ENCODE data around the gene FAM83D. TPM values are rescaled to one million over a fixed set of nuclear protein-coding genes. Genes with fewer than 3 reads are reported as not detected.
A peak's percentile ranks its signal among the peaks of the same experiment; 100 is the strongest.

The FAM83D gene
- total and polyA plus RNA-seq, 2 of the 4 experiments (the other 2 are of a cell fraction) = 20.4 to 26.4 TPM

DNA sequence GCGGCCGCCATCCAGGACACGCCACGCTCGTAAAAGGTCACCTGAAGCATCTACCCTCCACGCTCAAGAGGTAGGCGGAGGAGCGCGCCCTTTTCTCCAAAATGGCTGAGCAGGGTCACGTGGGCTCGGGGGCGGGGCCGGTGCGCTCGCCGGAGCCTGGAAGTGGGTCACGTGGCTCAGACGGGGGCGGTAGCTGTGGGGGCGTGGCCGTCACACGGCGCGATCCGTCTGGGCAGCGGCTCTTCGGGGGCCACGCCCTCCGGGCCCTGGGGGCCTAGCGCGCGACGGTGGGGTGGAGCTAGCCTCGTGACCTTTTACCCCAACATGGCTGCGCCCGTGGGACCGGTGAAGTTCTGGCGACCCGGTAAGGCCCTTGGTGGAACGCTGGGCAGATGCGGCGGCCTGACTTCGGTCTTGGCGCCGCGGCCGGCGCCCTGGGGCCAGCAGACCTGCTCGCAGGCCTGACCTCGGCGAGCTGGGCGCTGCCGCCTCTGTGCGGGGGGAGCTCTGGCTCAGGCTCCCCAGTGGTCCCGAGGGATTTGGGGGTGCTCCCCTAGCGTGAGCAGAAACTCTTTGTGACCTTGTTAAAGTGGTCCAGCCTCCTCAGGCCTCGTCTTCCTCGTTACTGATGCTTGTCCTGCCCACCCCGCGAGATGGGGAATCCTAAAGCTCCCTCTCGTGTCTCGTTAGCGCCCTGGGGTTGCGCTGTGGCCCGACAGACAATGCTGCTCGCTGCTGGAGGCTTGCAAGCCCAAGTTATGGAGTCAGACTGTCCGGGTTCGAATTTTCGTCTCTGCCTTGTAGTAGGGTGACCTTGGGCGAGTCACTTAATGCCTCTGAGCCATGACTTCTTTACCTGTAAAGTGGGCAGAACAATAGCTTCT lies 36.1 kb downstream of the FAM83D start, which contains the start of gene DHX35:
DHX35 (plus strand) TSS at position 301 of the 884 bp plus-strand sequence; CDS start at position 325, 24 bp downstream.
- Histone ChIP-seq H4K20me1 (ENCODE audit: insufficient read depth, low read length) (no peaks in the 10 kb centered on the region), H3K4ac (ENCODE audit: low read depth, low read length) (peak within 1 kb of the TSS; percentile 95), H3K36me3 (ENCODE audit: control insufficient read depth, insufficient read depth, low read length) (no peaks in the 10 kb centered on the region), H3K23ac (ENCODE audit: low read depth, low read length) (peak within 1 kb of the TSS; percentile 94), H4K8ac (ENCODE audit: low read depth in 2 of 2, low read length in 2 of 2) (peak within 1 kb of the TSS; percentile 90 to 96), H3K27ac (ENCODE audit: insufficient read depth, low read length) (peak within 1 kb of the TSS; percentile 83), H3K9ac (ENCODE audit: low read depth, low read length) (peak within 1 kb of the TSS; percentile 94), H3K18ac (ENCODE audit: low read depth, low read length) (peak within 1 kb of the TSS; percentile 18; the same call in 1 of the 2 replicates), H3K9me1 (ENCODE audit: insufficient read depth, low read length) (no peaks in the 10 kb centered on the region), H2BK15ac (ENCODE audit: low read depth, low read length) (peak within 1 kb of the TSS; percentile 60; the same call in 1 of the 3 replicates), H2BK20ac (ENCODE audit: low read depth, low read length) (0 out of 2 replicates have a peak within 1 kb of the TSS, but pooled peaks have one; percentile 3), H4K5ac (ENCODE audit: low read depth, low read length) (peak within 1 kb of the TSS; percentile 93), H3K9me3 (ENCODE audit: control insufficient read depth, insufficient read depth, low read length) (no peaks in the 10 kb centered on the region), H2BK120ac (ENCODE audit: low read depth, low read length) (peak within 1 kb of the TSS; percentile 67), H3K56ac (ENCODE audit: extremely low read depth, insufficient read depth, low read length) (peak within 1 kb of the TSS; percentile 85), H2BK5ac (ENCODE audit: low read depth, low read length, poor library complexity, severe bottlenecking) (peak within 1 kb of the TSS; percentile 69), H3K4me3 (ENCODE audit: insufficient read depth, low read depth, low read length) (peak within 1 kb of the TSS; percentile 90), H3K14ac (replicated peaks; ENCODE audit: low read depth, low read length) (peak within 1 kb of the TSS; percentile 97), H3K79me1 (ENCODE audit: low read depth in 1 of 2, low read length in 2 of 2) (peaks cover 23 to 31% of the 10 kb centered on the region in 2 experiments), H4K91ac (ENCODE audit: insufficient read depth, low read depth, low read length) (peak within 1 kb of the TSS; percentile 78), H3K4me2 (ENCODE audit: low read depth, low read length) (peak within 1 kb of the TSS; percentile 95), H3K27me3 (ENCODE audit: control insufficient read depth, insufficient read depth, low read length) (no peaks in the 10 kb centered on the region), H3K4me1 (ENCODE audit: control insufficient read depth, insufficient read depth, low read length) (0 out of 2 replicates have a peak, but pooled peaks cover 2% of the 10 kb centered on the region), H2AK9ac (replicated peaks; ENCODE audit: low read depth, low read length, poor library complexity) (peak within 1 kb of the TSS; percentile 86), H2AFZ (replicated peaks; ENCODE audit: low read length, poor library complexity) (peak within 1 kb of the TSS; percentile 99), H2AK5ac (ENCODE audit: low read depth, low read length) (peak within 1 kb of the TSS; percentile 84)
- ATAC-seq (ENCODE audit: low read depth) = peak; percentile 100
- ChIA-PET POLR2A (ENCODE audit: unreplicated experiment) (interaction anchor here (0.9 to 1.1 kb wide), 2 partner anchors 8 to 36 kb away, joined by 3 to 5 read pairs; partner anchors contain the start of gene FAM83D), CTCF (interaction anchor here (0.6 to 1.3 kb wide), 6 partner anchors 8 to 120 kb away, joined by 3 to 4 read pairs (median 3); partner anchors contain the start of gene FAM83D)
- dilution Hi-C loops (cut with HindIII; ENCODE audit: low sequenced_read_pairs, unreplicated experiment) = no loop called here
- BruUV-seq (replicated peaks) = TSS peak; percentile 58
- in situ Hi-C loops (cut with MboI; ENCODE audit: low sequenced_read_pairs) = no loop called here
- WGBS, 2 experiments (ENCODE audit: extremely low coverage in 2 of 2, insufficient read length in 1 of 2) = 1% methylated on average over 29 of the region's 70 CpGs; no CpG with 5 or more reads in 1 of the 2 experiments
- DNase-seq = peak; percentile 94
- intact Hi-C loops (cut with micrococcal nuclease) = loop anchor here (1.0 kb wide), 2 partner anchors 36 to 86 kb away; partner anchors contain the start of gene FAM83D
- TF ChIP-seq NFE2L2 (IDR thresholded peaks at IDR 0.05; ENCODE audit: low read depth, low read length) = no peak
- no peak for TF ChIP-seq BHLHE40 (IDR thresholded peaks at IDR 0.05; ENCODE audit: low read depth, low read length)
- no peak for TF ChIP-seq CEBPB (IDR thresholded peaks at IDR 0.05; ENCODE audit: low read depth, low read length)
- peak; percentile 38 for TF ChIP-seq CTCF (conservative IDR thresholded peaks at IDR 0.05; ENCODE audit: low read depth, low read length)
- TF ChIP-seq RCOR1 (IDR thresholded peaks at IDR 0.05; ENCODE audit: insufficient replicate concordance, low read length) = no peak
- TF ChIP-seq MXI1 (IDR thresholded peaks at IDR 0.05; ENCODE audit: borderline replicate concordance, low read depth, low read length) = peak; percentile 77; the same call in 1 of the 2 replicates
- peak; percentile 31; the same call in 1 of the 2 replicates for TF ChIP-seq POLR2A (IDR thresholded peaks at IDR 0.05; ENCODE audit: low read depth, low read length)
- TF ChIP-seq FOS (IDR thresholded peaks at IDR 0.05; ENCODE audit: low read depth, low read length) = peak; percentile 55; the same call in 1 of the 2 replicates
- peak; percentile 43 for TF ChIP-seq RAD21 (IDR thresholded peaks at IDR 0.05; ENCODE audit: low read length)
- no peak for TF ChIP-seq CHD1 (IDR thresholded peaks at IDR 0.05; ENCODE audit: low read depth, low read length)
- no peak for TF ChIP-seq ELK1 (IDR thresholded peaks at IDR 0.05; ENCODE audit: borderline replicate concordance, low read depth, low read length)
- no peak for TF ChIP-seq MAFK (IDR thresholded peaks at IDR 0.05; ENCODE audit: low read depth, low read length)
- TF ChIP-seq USF2 (IDR thresholded peaks at IDR 0.05; ENCODE audit: low read depth, low read length) = peak; percentile 100

All from IMR-90 (cell line).